ENCODE data around the gene AACS.

AACS gene

DNA sequence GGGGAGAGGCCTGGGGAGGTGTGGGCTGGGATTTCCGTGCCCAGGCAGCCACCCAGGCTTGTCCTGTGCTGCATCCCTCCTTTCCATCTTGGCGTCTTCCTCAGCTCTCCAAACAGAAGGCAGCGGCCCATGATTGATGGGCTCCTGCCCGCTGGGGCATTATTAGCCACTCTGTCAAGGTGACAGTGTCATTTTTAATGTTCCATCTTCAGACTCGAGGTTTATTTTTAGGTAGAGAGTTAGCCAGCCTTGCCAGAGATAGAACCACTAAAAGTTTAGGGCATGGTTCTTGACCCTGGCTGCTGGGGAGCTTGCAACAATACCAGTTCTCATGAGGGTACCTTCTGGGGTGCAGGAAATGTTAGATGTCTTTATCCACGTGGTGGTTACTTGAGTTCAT lies 90.1 kb downstream of the AACS start:
- Histone ChIP-seq H3K4me3 (ENCODE audit: low read length) (no peak overlapping the region), H3K9me3 (ENCODE audit: control insufficient read depth, low read length) (no peaks in the 10 kb centered on the region), H3K4me1 (ENCODE audit: control insufficient read depth, insufficient read depth, low read length) (no peaks in the 10 kb centered on the region), H3K9ac (ENCODE audit: low read length) (no peak overlapping the region), H3K27me3 (ENCODE audit: control insufficient read depth, insufficient read depth, low read length) (no peaks in the 10 kb centered on the region), H3K36me3 (ENCODE audit: control insufficient read depth, insufficient read depth, low read length) (no peaks in the 10 kb centered on the region)

DNA sequence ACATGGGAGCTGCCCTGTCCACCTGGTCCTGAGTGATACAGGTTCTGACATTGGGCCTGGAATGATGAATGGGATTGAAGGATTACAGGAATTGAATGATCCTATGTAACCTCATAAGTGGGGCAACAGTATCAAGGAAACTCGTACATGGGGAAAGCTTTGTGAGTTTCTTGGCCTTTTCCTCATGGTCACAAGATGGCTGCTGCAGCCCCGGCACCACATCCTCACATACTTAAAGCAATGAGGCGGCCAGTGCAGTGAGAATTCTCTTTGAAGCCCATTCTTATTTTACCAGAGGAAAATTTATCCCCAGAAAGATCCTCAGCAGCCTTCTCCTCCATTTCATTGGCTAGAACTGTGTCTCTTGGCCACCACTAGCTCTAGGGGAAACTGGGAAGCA lies 91.9 kb downstream of the AACS start:
- Histone ChIP-seq H3K4me1 (ENCODE audit: control insufficient read depth, insufficient read depth, low read length) (peaks cover 6% of the 10 kb centered on the region), H3K9ac (ENCODE audit: low read length) (no peak overlapping the region), H3K27me3 (ENCODE audit: control insufficient read depth, insufficient read depth, low read length) (no peaks in the 10 kb centered on the region), H3K9me3 (ENCODE audit: control insufficient read depth, low read length) (no peaks in the 10 kb centered on the region), H3K36me3 (ENCODE audit: control insufficient read depth, insufficient read depth, low read length) (no peaks in the 10 kb centered on the region), H3K4me3 (ENCODE audit: low read length) (no peak overlapping the region)

- Histone ChIP-seq H3K4me3 (ENCODE audit: low read length) (no peak overlapping the region), H3K36me3 (ENCODE audit: control insufficient read depth, insufficient read depth, low read length) (no peaks in the 10 kb centered on the region), H3K9ac (ENCODE audit: low read length) (no peak overlapping the region), H3K4me1 (ENCODE audit: control insufficient read depth, insufficient read depth, low read length) (peaks cover 6% of the 10 kb centered on the region), H3K9me3 (ENCODE audit: control insufficient read depth, low read length) (no peaks in the 10 kb centered on the region), H3K27me3 (ENCODE audit: control insufficient read depth, insufficient read depth, low read length) (no peaks in the 10 kb centered on the region)
These were observed 94.5 kb downstream of the AACS start for GRCh38 chr12:125159702-125160101.

- Histone ChIP-seq H3K9ac (ENCODE audit: low read length) (no peak overlapping the region), H3K9me3 (ENCODE audit: control insufficient read depth, low read length) (no peaks in the 10 kb centered on the region), H3K36me3 (ENCODE audit: control insufficient read depth, insufficient read depth, low read length) (no peaks in the 10 kb centered on the region)
These were observed 95.2 kb downstream of the AACS start for GRCh38 chr12:125160281-125160955.

DNA sequence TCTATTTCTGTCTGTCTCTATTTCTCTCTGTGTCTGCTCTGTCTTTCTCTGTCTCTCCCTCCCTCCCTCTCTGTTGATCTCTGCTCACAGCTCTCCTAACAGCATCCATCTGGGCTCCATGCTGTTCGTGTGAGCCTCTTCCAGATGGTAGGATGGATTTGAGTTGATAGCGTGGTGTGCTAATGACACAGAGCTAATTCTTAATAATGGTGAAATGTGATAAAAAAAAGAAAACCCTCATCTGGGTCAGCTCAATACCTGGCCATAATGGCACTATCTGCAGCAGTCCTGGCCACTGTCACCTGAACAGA lies 96.4 kb downstream of the AACS start:
- Histone ChIP-seq H3K4me3 (ENCODE audit: low read length) (no peak overlapping the region), H3K27me3 (ENCODE audit: control insufficient read depth, insufficient read depth, low read length) (no peaks in the 10 kb centered on the region), H3K9me3 (ENCODE audit: control insufficient read depth, low read length) (no peaks in the 10 kb centered on the region), H3K36me3 (ENCODE audit: control insufficient read depth, insufficient read depth, low read length) (no peaks in the 10 kb centered on the region), H3K9ac (ENCODE audit: low read length) (no peak overlapping the region), H3K4me1 (ENCODE audit: control insufficient read depth, insufficient read depth, low read length) (peaks cover 6% of the 10 kb centered on the region)

More at GRCh38 chr12:125160281-125160955, 95.2 kb downstream of the AACS start:
- Histone ChIP-seq H3K4me3 (ENCODE audit: low read length) (no peak overlapping the region), H3K27me3 (ENCODE audit: control insufficient read depth, insufficient read depth, low read length) (no peaks in the 10 kb centered on the region), H3K4me1 (ENCODE audit: control insufficient read depth, insufficient read depth, low read length) (peaks cover 6% of the 10 kb centered on the region)

DNA sequence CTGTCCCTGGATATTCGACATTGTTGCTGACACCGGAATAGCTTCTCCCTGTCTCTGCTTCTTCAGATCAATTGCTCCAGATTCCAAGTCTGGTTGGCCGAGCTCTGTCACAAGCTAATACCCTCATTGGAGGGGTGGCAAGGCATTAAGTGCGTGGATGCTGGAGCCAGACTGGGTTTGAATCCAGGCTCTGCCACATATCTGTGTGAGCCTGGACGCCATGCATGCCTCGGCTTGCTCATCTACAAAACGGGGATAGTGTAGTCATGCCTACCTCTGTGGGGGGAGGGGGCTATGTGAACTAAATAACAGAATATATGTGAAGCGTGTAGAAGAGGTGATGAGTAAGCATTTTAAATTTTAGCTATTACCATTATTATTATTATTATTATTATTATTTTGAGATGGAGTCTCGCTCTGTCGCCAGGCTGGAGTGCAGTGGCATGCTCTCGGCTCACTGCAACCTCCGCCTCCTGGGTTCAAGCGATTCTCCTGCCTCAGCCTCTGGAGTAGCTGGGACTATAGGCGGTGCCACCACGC lies 97.3 kb downstream of the AACS start:
- H3K27me3 ChIP-seq (ENCODE audit: control insufficient read depth, insufficient read depth, low read length) = no peaks in the 10 kb centered on the region
- no peak overlapping the region for H3K9ac ChIP-seq (ENCODE audit: low read length)
- H3K4me1 ChIP-seq (ENCODE audit: control insufficient read depth, insufficient read depth, low read length) = peaks cover 6% of the 10 kb centered on the region
- no peak overlapping the region for H3K4me3 ChIP-seq (ENCODE audit: low read length)
- no peaks in the 10 kb centered on the region for H3K9me3 ChIP-seq (ENCODE audit: control insufficient read depth, low read length)
- H3K36me3 ChIP-seq (ENCODE audit: control insufficient read depth, insufficient read depth, low read length) = no peaks in the 10 kb centered on the region

DNA sequence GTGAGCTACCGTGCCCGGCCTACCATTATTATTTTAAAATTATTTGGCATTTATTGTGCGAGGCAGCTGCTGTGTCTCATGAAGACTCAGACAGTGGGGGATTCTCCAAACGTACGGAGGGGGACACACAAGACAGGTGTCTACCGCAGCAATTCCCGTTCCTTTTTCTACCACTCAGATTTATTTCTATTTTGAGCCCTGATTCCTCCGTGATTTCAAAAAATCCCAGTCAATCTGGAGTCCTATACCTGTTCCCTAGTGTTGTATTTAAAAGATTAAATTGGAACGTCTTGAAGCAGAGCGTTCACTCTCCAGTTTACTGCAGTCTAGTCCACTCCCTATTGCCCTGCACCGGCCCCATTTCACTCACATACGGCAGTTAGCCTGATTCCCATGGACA lies 97.9 kb downstream of the AACS start:
- H3K4me3 ChIP-seq (ENCODE audit: low read length) = no peak overlapping the region
- H3K4me1 ChIP-seq (ENCODE audit: control insufficient read depth, insufficient read depth, low read length) = peaks cover 6% of the 10 kb centered on the region

DNA sequence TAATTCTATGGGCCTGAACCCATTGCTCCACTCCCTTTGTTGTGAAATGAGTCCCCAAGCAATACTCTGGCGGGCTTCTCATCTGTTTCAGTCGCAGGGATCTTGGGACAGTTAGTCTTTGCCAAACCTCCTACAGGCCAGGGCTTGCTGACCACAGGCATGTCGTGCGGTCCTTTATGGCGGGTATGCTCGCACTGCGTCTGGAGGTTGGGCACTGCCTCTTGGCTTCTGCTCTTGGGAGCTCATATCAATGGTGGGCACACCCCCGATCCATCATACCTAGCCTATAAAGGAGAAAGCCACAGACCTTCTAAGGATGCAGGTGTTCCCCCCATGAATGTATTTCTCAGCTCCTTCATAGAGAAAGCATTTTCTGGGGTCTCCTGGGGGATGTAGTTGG lies 99.3 kb downstream of the AACS start:
- H3K4me3 ChIP-seq (ENCODE audit: low read length) = no peak overlapping the region
- no peak overlapping the region for H3K9ac ChIP-seq (ENCODE audit: low read length)
- no peaks in the 10 kb centered on the region for H3K27me3 ChIP-seq (ENCODE audit: control insufficient read depth, insufficient read depth, low read length)
- H3K4me1 ChIP-seq (ENCODE audit: control insufficient read depth, insufficient read depth, low read length) = peaks cover 6% of the 10 kb centered on the region
- no peaks in the 10 kb centered on the region for H3K36me3 ChIP-seq (ENCODE audit: control insufficient read depth, insufficient read depth, low read length)
- no peaks in the 10 kb centered on the region for H3K9me3 ChIP-seq (ENCODE audit: control insufficient read depth, low read length)

More for the DNA sequence above, 97.9 kb downstream of the AACS start:
- H3K9me3 ChIP-seq (ENCODE audit: control insufficient read depth, low read length) = no peaks in the 10 kb centered on the region
- no peaks in the 10 kb centered on the region for H3K27me3 ChIP-seq (ENCODE audit: control insufficient read depth, insufficient read depth, low read length)
- H3K36me3 ChIP-seq (ENCODE audit: control insufficient read depth, insufficient read depth, low read length) = no peaks in the 10 kb centered on the region
- H3K9ac ChIP-seq (ENCODE audit: low read length) = no peak overlapping the region

DNA sequence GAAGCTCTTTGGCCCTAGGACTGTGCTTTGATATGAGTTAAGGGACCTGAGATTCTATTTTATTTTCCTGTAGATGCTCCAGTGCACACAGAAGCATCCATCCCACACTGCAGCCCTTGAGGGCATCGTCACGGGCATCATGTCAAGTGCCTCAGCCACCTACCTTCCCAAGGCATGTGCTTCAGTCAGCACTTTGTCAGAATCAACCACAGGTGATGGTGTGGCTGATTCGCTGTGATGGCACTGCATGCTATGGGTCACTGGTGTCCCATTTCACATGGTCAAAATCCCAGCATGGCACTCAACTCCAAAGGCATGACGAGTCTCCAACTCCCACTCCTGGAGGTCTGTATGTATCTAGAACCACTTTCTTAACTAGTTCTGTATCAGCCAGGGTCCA lies 100.8 kb downstream of the AACS start:
- Histone ChIP-seq H3K4me1 (ENCODE audit: control insufficient read depth, insufficient read depth, low read length) (peaks cover under 1% of the 10 kb centered on the region), H3K36me3 (ENCODE audit: control insufficient read depth, insufficient read depth, low read length) (no peaks in the 10 kb centered on the region), H3K9ac (ENCODE audit: low read length) (no peak overlapping the region), H3K27me3 (ENCODE audit: control insufficient read depth, insufficient read depth, low read length) (no peaks in the 10 kb centered on the region), H3K4me3 (ENCODE audit: low read length) (no peak overlapping the region), H3K9me3 (ENCODE audit: control insufficient read depth, low read length) (no peaks in the 10 kb centered on the region)

GRCh38 chr12:125167658-125168057 lies 102.4 kb downstream of the AACS start:
- no peaks in the 10 kb centered on the region for H3K9me3 ChIP-seq (ENCODE audit: control insufficient read depth, low read length)

GRCh38 chr12:125169451-125169850 lies 104.2 kb downstream of the AACS start:
- Histone ChIP-seq H3K9ac (ENCODE audit: low read length) (no peak overlapping the region), H3K36me3 (ENCODE audit: control insufficient read depth, insufficient read depth, low read length) (no peaks in the 10 kb centered on the region)

More at GRCh38 chr12:125167658-125168057, 102.4 kb downstream of the AACS start:
- Histone ChIP-seq H3K4me3 (ENCODE audit: low read length) (no peak overlapping the region), H3K9ac (ENCODE audit: low read length) (no peak overlapping the region), H3K36me3 (ENCODE audit: control insufficient read depth, insufficient read depth, low read length) (no peaks in the 10 kb centered on the region), H3K27me3 (ENCODE audit: control insufficient read depth, insufficient read depth, low read length) (no peaks in the 10 kb centered on the region), H3K4me1 (ENCODE audit: control insufficient read depth, insufficient read depth, low read length) (no peaks in the 10 kb centered on the region)

GRCh38 chr12:125169870-125170269 lies 104.6 kb downstream of the AACS start:
- H3K4me1 ChIP-seq (ENCODE audit: control insufficient read depth, insufficient read depth, low read length) = no peaks in the 10 kb centered on the region

More at GRCh38 chr12:125169451-125169850, 104.2 kb downstream of the AACS start:
- Histone ChIP-seq H3K9me3 (ENCODE audit: control insufficient read depth, low read length) (no peaks in the 10 kb centered on the region), H3K4me3 (ENCODE audit: low read length) (no peak overlapping the region), H3K4me1 (ENCODE audit: control insufficient read depth, insufficient read depth, low read length) (no peaks in the 10 kb centered on the region), H3K27me3 (ENCODE audit: control insufficient read depth, insufficient read depth, low read length) (no peaks in the 10 kb centered on the region)

GRCh38 chr12:125171267-125171666 lies 106.0 kb downstream of the AACS start:
- H3K4me3 ChIP-seq (ENCODE audit: low read length) = no peak overlapping the region

More at GRCh38 chr12:125169870-125170269, 104.6 kb downstream of the AACS start:
- Histone ChIP-seq H3K27me3 (ENCODE audit: control insufficient read depth, insufficient read depth, low read length) (no peaks in the 10 kb centered on the region), H3K9ac (ENCODE audit: low read length) (no peak overlapping the region), H3K4me3 (ENCODE audit: low read length) (no peak overlapping the region), H3K36me3 (ENCODE audit: control insufficient read depth, insufficient read depth, low read length) (no peaks in the 10 kb centered on the region), H3K9me3 (ENCODE audit: control insufficient read depth, low read length) (no peaks in the 10 kb centered on the region)

More at GRCh38 chr12:125171267-125171666, 106.0 kb downstream of the AACS start:
- no peaks in the 10 kb centered on the region for H3K27me3 ChIP-seq (ENCODE audit: control insufficient read depth, insufficient read depth, low read length)
- no peaks in the 10 kb centered on the region for H3K9me3 ChIP-seq (ENCODE audit: control insufficient read depth, low read length)
- no peaks in the 10 kb centered on the region for H3K4me1 ChIP-seq (ENCODE audit: control insufficient read depth, insufficient read depth, low read length)
- no peaks in the 10 kb centered on the region for H3K36me3 ChIP-seq (ENCODE audit: control insufficient read depth, insufficient read depth, low read length)
- no peak overlapping the region for H3K9ac ChIP-seq (ENCODE audit: low read length)
